PFSK-1 (cell line): ENCODE results near the gene TMTC2.

ENCODE experiments used
- FOXP2 ChIP-seq: optimal IDR thresholded peaks from 2 replicates; pipeline ENCODE3; 2011; ENCODE audit warnings: borderline replicate concordance, control low read depth, inconsistent platforms; ENCODE audit not compliant: insufficient read depth; ENCODE audit errors: extremely low read length, extremely low read depth
- POLR2AphosphoS5 ChIP-seq: IDR thresholded peaks from 2 replicates; pipeline ENCODE4 v1.6.1; 2012; ENCODE audit warnings: low read depth, mild to moderate bottlenecking, control low read depth, low read length, moderate library complexity
- REST ChIP-seq, 2 experiments: IDR thresholded peaks; 2 replicates each; pipeline versions ENCODE4 v1.6.1 to v1.8.0; 2011 to 2012; ENCODE audit warnings: low read depth in 2 of 2, low read length in 2 of 2, control low read depth in 1 of 2, inconsistent platforms in 1 of 2, mild to moderate bottlenecking in 1 of 2, moderate library complexity in 1 of 2; ENCODE audit not compliant: insufficient read depth in 1 of 2
- SIN3A ChIP-seq: IDR thresholded peaks from 2 replicates; pipeline ENCODE4 v1.6.1; 2012; ENCODE audit warnings: mild to moderate bottlenecking, low read length, moderate library complexity, borderline replicate concordance; ENCODE audit not compliant: insufficient read depth
- TAF1 ChIP-seq: IDR thresholded peaks from 2 replicates; pipeline ENCODE4 v1.6.1; 2012; ENCODE audit warnings: low read length, control low read depth, borderline replicate concordance; ENCODE audit not compliant: insufficient read depth

Gene TMTC2

DNA sequence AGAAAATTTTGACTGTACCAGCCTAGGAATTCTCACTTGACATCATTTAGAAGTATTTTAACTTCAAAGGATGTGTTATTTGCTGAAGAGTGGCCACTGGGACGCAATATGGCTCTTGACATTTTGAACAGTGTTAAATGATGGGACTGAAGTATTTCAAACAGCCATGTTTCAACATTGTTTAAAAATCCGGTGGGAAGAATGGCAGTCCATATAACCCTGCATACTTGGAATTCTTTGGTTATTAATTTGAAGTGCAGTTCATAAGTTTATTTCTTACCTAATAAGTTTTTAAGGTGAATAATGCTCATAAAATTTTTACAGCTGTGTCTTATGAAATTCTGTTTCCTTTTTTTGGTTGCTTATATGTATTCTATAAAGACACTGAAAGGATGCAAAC lies 8.3 kb downstream of the TMTC2 start:
- no peak for TF ChIP-seq TAF1
- TF ChIP-seq FOXP2 = no peak
- TF ChIP-seq SIN3A = no peak
- no peak for TF ChIP-seq POLR2AphosphoS5
- no peak for TF ChIP-seq REST (IDR thresholded peaks at IDR 0.05; ENCODE audit: insufficient read depth in 1 of 2, low read depth in 2 of 2, low read length in 2 of 2)

GRCh38 chr12:82695531-82695930 lies 8.8 kb downstream of the TMTC2 start:
- no peak for TF ChIP-seq POLR2AphosphoS5
- no peak for TF ChIP-seq TAF1
- no peak for TF ChIP-seq FOXP2
- TF ChIP-seq REST (IDR thresholded peaks at IDR 0.05; ENCODE audit: insufficient read depth in 1 of 2, low read depth in 2 of 2, low read length in 2 of 2) = no peak
- TF ChIP-seq SIN3A = no peak

DNA sequence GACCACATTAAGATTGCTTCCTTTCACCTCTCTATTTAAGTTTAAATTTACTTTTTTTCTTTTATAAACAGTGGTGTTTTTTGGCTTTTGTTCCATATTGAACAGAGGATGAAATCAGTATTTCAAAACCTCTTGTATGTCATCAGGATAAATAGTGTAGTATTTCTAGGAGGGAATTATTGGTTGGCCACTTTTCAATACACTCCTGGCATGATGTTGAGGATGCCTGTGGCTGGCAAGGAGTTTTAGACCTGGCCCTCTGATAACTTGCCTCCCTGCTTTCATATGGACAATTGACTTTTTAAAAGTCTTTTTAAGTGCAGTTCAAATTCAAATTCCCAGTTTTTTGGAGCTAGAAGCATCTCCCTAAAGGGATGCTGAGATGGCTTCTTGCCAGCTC lies 9.8 kb downstream of the TMTC2 start:
- TF ChIP-seq FOXP2 = no peak
- no peak for TF ChIP-seq POLR2AphosphoS5
- no peak for TF ChIP-seq SIN3A
- TF ChIP-seq TAF1 = no peak
- no peak for TF ChIP-seq REST (IDR thresholded peaks at IDR 0.05; ENCODE audit: insufficient read depth in 1 of 2, low read depth in 2 of 2, low read length in 2 of 2)

DNA sequence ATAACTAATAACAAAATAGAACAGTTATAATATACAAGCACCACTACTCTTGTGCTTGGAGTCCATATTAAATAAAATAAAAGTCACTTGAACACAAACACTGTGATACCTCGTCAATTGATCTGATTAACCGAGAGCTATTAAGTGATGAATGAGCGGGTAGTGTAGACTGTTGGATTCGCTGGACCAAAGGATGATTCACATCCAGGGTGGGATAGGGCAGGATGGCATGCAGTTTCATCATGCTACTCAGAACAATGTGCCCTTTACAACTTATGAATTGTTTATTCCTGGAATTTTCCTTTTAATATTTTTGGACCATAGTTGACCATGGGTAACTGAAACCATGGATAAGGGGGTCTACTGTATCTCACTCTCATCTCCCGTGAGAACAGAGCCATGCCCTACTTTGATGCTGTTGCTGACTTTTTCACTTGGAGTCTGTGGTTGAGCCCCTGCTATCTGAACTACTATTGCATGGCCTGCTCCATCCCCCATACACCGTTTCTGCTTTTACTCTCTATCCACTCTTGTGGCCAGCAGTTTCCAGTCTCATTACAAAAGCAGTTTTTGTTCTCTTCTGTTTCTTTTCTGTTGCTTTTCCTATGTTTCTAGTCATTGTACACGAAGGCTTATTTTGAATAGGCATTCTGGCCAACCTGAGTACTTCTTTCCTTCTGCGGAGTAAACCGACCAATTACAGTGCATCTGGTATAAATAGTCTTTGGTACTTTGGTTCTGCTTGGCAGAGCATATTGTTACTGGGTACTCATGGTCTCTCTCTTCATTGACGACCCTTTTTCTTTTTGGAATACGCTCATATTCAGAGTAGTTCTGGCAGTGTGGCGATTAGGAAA lies 12.2 kb downstream of the TMTC2 start:
- TF ChIP-seq REST (IDR thresholded peaks at IDR 0.05; ENCODE audit: insufficient read depth in 1 of 2, low read depth in 2 of 2, low read length in 2 of 2) (no peak), FOXP2 (no peak), TAF1 (no peak), SIN3A (no peak), POLR2AphosphoS5 (no peak)

DNA sequence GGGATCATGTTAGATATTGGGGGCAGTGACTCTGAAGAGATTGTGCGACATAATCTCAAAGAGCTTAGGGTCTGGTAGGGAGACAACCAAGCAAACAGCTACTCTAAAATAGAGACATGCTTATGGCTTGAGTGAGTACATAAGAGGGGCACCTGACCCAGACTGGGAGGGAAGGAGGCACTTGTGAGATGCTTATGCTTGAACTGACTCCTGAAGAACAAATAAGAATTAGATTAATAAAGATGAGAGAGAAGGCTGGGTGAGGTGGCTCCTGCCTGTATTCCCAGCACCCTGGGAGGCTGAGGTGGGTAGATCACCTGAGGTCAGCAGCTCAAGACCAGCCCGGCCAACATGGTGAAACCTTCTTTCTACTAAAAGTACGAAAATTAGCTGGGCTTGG lies 19.1 kb downstream of the TMTC2 start:
- no peak for TF ChIP-seq FOXP2
- no peak for TF ChIP-seq POLR2AphosphoS5
